Pericardium fibroblast (primary cell): ENCODE data around the gene TBC1D14. TPM values are rescaled to one million over a fixed set of nuclear protein-coding genes. Genes with fewer than 3 reads are reported as not detected.

Experiments
- total RNA-seq: library from RNA; depleted of rRNA; stranded (reverse); fragments of >200 nt; gene quantifications from 2 replicates; pipeline ENCODE4 v1.2.3, GENCODE V29; 2015

Gene TBC1D14, protein sequence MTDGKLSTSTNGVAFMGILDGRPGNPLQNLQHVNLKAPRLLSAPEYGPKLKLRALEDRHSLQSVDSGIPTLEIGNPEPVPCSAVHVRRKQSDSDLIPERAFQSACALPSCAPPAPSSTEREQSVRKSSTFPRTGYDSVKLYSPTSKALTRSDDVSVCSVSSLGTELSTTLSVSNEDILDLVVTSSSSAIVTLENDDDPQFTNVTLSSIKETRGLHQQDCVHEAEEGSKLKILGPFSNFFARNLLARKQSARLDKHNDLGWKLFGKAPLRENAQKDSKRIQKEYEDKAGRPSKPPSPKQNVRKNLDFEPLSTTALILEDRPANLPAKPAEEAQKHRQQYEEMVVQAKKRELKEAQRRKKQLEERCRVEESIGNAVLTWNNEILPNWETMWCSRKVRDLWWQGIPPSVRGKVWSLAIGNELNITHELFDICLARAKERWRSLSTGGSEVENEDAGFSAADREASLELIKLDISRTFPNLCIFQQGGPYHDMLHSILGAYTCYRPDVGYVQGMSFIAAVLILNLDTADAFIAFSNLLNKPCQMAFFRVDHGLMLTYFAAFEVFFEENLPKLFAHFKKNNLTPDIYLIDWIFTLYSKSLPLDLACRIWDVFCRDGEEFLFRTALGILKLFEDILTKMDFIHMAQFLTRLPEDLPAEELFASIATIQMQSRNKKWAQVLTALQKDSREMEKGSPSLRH
- 19.4 and 30.6 TPM in 2 replicates for total RNA-seq

DNA sequence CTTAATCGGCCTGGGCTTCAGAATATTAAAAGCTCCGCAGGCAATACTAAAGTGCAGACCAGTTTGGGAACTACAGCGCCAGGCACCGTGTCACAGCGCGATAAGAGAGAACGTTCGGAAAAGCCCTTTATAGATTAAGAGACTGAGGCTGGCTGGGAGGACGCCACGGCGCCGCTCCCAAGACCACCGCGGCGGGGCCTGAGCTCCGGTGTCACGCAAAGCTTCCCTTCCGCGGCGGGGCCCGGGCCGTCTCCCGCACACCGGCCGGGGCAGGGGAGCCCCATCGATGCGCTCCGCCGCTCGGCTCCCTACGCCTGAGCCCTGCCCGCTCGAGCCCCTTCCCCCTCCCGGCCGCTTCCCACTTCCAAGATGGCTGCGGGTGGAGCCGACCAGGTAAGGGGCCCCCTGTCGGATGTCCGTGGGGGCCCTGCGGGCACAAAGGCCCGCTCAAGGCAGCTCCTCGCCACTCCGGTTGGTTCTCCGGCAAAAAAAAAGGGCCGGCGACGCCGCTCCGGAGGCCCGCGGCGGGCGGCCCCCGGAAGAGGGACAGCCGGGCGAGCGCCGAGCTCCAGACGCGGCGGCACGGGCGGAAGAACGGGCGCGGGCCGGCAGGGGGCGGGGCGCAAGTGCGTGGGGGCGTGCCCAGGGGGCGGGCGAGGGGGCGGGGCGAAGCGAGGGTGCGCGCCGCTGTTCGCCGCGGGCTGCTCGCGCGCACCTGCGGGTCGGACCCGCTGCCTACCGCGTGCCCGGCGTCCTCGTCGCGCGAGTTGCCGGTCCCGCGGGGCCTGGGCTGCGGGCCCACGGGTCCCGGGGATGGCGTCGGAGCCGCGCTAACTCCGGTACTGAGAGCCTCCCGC is at the start of gene TBC1D14:
Gene TBC1D14 (plus strand): TSS at position 714 of the 857 bp plus-strand sequence. CDS start 13,564 bp downstream, outside the sequence.

DNA sequence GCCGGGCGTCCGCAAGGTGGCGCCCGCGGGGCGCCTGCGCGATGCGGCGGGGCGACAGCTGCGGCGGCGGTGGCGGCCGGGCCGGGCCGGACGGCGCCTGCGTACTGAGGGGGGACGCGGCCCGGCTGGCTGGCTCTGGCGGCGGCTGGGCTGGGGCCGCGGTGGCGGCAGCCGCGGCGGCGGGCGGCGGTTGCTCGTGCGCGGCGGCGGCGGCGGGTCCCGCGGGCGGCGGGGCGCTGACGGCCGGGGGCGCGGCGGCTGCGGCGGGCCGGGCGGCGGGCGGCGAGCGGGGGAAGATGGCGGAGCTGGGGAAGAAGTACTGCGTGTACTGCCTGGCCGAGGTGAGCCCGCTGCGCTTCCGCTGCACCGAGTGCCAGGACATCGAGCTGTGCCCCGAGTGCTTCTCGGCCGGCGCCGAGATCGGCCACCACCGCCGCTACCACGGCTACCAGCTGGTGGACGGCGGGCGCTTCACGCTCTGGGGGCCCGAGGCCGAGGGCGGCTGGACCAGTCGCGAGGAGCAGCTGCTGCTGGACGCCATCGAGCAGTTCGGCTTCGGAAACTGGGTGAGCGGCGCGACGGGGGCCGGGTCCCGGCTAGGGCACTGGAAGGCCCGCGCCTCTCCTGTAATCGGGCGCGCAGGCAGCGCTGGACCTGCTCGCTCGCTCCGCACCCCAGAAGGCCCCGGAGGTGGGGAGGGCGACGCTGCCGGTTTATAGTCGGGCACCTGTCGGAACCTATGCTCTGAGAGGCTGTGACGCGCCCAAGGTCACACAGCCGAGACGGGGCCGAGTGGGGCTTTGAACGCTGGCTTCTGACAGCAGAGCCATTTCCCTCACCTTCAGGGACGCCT is 133.9 kb downstream of the TBC1D14 start, which contains the start of gene TADA2B:
Gene TADA2B (plus strand): TSS at position 89 of the 853 bp plus-strand sequence. CDS start 208 bp downstream, at position 297.

DNA sequence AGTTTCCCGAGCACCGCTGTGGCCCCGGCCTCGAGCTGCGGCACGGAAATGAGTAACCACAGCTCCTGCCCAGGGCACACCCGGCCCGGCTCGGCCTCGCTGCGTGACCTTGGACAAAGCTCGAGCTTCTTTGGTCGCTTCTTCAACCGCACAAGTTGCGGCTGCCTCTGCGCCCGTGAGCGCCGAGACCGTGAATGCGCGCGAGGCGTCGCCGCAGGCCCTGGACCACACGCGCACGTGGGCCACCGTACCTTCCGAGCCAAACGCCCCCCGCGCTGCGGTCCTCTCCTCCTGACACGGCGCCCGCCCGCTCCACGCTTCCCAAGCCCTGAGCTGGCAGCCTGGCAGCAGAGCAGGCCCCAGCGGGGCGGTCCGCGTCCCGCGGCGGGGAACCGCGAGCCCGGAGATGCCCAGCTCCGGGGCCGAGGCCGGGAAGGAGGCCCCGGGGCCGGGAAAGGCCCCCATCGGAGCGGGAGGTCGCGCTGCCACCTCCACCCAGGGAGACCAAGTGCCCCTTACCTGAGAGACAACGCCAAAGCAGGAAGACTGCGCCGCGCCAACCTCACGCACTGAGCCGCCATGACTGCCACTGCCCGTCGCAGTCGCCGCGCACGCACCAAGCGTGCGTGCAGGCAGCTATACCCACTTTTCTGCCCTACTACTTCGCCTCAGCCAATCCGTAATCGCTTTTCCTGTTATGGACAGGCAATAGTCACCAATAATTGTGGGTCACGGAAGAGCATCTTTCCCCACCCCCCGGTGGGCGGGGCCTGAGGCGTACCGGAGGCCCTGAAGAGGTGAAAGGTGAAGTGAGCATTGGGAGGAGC is 158.0 kb downstream of the TBC1D14 start, which contains the start of gene GRPEL1:
Gene GRPEL1 (minus strand): TSS at position 613 of the 827 bp plus-strand sequence. CDS start 32 bp downstream, at position 581.

Other genes starting within 250 kb of the TBC1D14 start
- gene S100P, start 215.9 kb upstream of the TBC1D14 start, total RNA-seq: not detected in 2 replicates
- 41.3 and 45.4 TPM in 2 replicates for gene MRFAP1L1, start 200.0 kb upstream of the TBC1D14 start, total RNA-seq
- 28.0 and 36.6 TPM in 2 replicates for gene BLOC1S4, start 193.7 kb upstream of the TBC1D14 start, total RNA-seq
- 10.7 and 15.9 TPM in 2 replicates for gene KIAA0232, start 127.1 kb upstream of the TBC1D14 start, total RNA-seq
- gene TADA2B, start 133.5 kb downstream of the TBC1D14 start, total RNA-seq: 11.1 and 11.9 TPM in 2 replicates
- gene GRPEL1, start 158.2 kb downstream of the TBC1D14 start, total RNA-seq: 9.2 and 21.7 TPM in 2 replicates